Ascending aorta (tissue), 2 donors: ENCODE results near the gene FRY. TPM values are rescaled to one million over a fixed set of nuclear protein-coding genes. Genes with fewer than 3 reads are reported as not detected.

ENCODE experiments used
- DNase-seq, 2 donors: peaks; one replicate each; pipeline ENCODE4 v3.0.0-alpha.2; 2019; ENCODE audit warnings: low spot score in 2 of 2
- H3K27ac ChIP-seq, 2 donors: fragments of 200-600 bp; sonication (generic); one replicate each; pipeline ENCODE4 v1.5.1; 2016 to 2017; ENCODE audit warnings: mild to moderate bottlenecking in 1 of 2
- H3K27me3 ChIP-seq: fragments of 200-600 bp; sonication (generic); one replicate; pipeline ENCODE4 v1.5.1; 2017
- H3K36me3 ChIP-seq, 2 donors: fragments of 200-600 bp; sonication (generic); one replicate each; pipeline ENCODE4 v1.5.1; 2016
- H3K4me1 ChIP-seq, 2 donors: fragments of 200-600 bp; sonication (generic); one replicate each; pipeline ENCODE4 v1.5.1; 2016 to 2017; ENCODE audit warnings: mild to moderate bottlenecking in 1 of 2
- H3K4me3 ChIP-seq, 2 donors: fragments of 200-600 bp; sonication (generic); one replicate each; pipeline ENCODE4 v1.5.1; 2016 to 2017; ENCODE audit warnings: mild to moderate bottlenecking in 1 of 2
- H3K9me3 ChIP-seq, 2 donors: fragments of 200-600 bp; sonication (generic); one replicate each; pipeline ENCODE4 v1.5.1; 2016
- intact Hi-C: fragments of 100-400 bp; cut with DNase I; formaldehyde crosslinking; loops from one replicate; pipeline ENCODE4 v1.15.1; 2023
- total RNA-seq: library from RNA; depleted of rRNA; stranded (reverse); fragments of >200 nt; gene quantifications from one replicate; pipeline ENCODE4 v1.1.0, GENCODE V29; 2016
- TF ChIP-seq, protein P1 (sequence below), 3 experiments: fragments of 200-600 bp in 2 of 3; fragments of 450-650 bp in 1 of 3; sonication (generic) in 2 of 3; IDR thresholded peaks; one replicate each; pipeline ENCODE4 v1.5.1; 2016 to 2019; ENCODE audit warnings: antibody characterized with exemption in 3 of 3, mild to moderate bottlenecking in 1 of 3, moderate library complexity in 1 of 3

Gene FRY
- total RNA-seq, 1 donor from 2014 or later: 115 TPM

DNA sequence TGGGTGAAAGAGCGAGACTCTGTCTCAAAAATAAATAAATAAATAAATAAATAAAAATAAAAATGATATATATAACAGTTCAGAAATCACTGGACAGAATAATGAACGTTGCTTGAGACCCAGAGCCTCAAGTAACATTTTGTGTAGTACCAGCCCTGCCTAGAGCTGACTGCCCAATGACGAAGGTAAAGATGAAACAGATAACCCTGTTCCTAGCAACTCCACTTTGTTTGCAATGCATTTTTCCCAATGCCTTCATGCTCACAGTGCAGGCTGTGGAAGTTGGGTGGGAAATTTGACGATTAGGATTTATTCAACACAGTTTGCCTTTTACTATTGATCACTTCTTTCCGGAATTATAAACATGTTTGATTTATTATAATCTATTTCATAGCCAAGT is 22.2 kb upstream of the FRY start:
- no peaks in the 10 kb centered on the region for H3K36me3 ChIP-seq
- no peak for DNase-seq
- intact Hi-C loops: no loop called here
- no peak overlapping the region for H3K27ac ChIP-seq
- H3K4me1 ChIP-seq: peaks cover 0 to 4% of the 10 kb centered on the region in 2 donors
- H3K4me3 ChIP-seq: no peak overlapping the region
- no peaks in the 10 kb centered on the region for H3K9me3 ChIP-seq
- H3K27me3 ChIP-seq: no peaks in the 10 kb centered on the region
- TF ChIP-seq, protein P1, sequence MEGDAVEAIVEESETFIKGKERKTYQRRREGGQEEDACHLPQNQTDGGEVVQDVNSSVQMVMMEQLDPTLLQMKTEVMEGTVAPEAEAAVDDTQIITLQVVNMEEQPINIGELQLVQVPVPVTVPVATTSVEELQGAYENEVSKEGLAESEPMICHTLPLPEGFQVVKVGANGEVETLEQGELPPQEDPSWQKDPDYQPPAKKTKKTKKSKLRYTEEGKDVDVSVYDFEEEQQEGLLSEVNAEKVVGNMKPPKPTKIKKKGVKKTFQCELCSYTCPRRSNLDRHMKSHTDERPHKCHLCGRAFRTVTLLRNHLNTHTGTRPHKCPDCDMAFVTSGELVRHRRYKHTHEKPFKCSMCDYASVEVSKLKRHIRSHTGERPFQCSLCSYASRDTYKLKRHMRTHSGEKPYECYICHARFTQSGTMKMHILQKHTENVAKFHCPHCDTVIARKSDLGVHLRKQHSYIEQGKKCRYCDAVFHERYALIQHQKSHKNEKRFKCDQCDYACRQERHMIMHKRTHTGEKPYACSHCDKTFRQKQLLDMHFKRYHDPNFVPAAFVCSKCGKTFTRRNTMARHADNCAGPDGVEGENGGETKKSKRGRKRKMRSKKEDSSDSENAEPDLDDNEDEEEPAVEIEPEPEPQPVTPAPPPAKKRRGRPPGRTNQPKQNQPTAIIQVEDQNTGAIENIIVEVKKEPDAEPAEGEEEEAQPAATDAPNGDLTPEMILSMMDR (IDR thresholded peaks at IDR 0.05): no peak

DNA sequence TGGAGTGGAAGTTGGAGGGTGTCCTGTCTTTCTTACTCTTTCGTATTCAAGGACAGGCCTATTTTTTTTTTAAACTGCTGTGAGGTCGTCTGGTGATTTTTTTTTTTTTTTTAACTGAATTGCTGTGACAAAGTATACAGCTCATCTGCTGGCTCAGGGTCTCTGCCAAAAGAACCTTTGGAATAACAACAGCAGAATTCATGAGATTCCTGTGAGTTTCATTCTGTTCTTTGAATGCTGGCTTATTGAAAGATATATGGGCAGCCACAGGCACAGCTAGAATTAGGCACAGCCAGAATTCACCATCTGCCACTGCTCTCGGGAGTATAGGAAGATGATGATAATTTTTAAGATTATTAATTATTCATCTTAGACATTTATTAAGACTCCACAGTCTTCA is 21.4 kb upstream of the FRY start:
- H3K9me3 ChIP-seq: no peaks in the 10 kb centered on the region
- TF ChIP-seq, protein P1 (IDR thresholded peaks at IDR 0.05): no peak
- DNase-seq: no peak
- H3K27me3 ChIP-seq: no peaks in the 10 kb centered on the region
- H3K4me1 ChIP-seq: peaks cover 0 to 4% of the 10 kb centered on the region in 2 donors
- peak overlapping the region in 1 of 2 donors; percentile 31 for H3K27ac ChIP-seq
- H3K36me3 ChIP-seq: no peaks in the 10 kb centered on the region
- no peak overlapping the region for H3K4me3 ChIP-seq
- intact Hi-C loops: no loop called here

DNA sequence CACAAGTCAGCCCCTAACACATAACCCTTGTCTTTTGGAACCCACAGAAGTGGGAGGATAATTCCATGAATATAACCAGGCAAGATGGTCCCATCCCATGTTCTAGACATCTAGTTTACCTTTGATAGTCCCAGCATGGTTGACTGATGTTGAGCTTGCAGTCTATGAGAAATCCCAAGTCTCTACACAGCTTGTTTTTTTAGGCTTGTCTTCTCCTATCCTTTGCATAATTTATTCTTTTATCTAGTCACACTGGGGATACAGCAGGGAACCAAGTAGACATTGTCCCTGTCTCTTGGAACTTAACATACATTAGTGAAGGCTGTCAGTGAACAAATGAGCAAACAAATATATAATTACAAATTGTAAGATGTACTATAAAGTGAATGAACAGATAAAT is 19.6 kb upstream of the FRY start:
- Histone ChIP-seq H3K36me3 (no peaks in the 10 kb centered on the region), H3K9me3 (no peaks in the 10 kb centered on the region), H3K4me1 (peaks cover 0 to 4% of the 10 kb centered on the region in 2 donors), H3K4me3 (no peak overlapping the region), H3K27ac (no peak overlapping the region), H3K27me3 (no peaks in the 10 kb centered on the region)
- intact Hi-C loops: no loop called here
- no peak for DNase-seq
- TF ChIP-seq, protein P1 (IDR thresholded peaks at IDR 0.05): no peak

DNA sequence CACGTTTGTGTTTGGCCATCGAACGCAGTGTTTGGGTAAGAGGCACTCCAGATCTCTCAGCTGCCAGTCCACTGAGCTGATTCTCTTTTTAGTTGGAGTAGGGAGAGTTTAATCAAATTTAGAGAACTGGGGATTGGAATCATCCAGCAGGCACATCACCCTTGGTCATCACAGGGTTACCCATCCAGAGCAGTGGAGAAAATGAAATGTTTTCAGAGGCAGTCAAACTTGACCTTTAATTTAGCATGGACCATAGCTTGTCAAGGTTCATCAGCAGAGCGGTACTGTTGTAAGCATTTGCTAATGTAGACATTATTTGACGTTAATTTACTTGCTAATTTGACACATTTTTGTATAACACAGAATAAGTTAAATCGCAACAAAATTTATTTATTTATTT is 18.4 kb upstream of the FRY start:
- H3K9me3 ChIP-seq: no peaks in the 10 kb centered on the region
- H3K36me3 ChIP-seq: no peaks in the 10 kb centered on the region
- H3K4me1 ChIP-seq: peaks cover 0 to 4% of the 10 kb centered on the region in 2 donors
- H3K4me3 ChIP-seq: no peak overlapping the region
- DNase-seq: no peak
- no peaks in the 10 kb centered on the region for H3K27me3 ChIP-seq
- intact Hi-C loops: no loop called here
- H3K27ac ChIP-seq: no peak overlapping the region
- TF ChIP-seq, protein P1 (IDR thresholded peaks at IDR 0.05): no peak

DNA sequence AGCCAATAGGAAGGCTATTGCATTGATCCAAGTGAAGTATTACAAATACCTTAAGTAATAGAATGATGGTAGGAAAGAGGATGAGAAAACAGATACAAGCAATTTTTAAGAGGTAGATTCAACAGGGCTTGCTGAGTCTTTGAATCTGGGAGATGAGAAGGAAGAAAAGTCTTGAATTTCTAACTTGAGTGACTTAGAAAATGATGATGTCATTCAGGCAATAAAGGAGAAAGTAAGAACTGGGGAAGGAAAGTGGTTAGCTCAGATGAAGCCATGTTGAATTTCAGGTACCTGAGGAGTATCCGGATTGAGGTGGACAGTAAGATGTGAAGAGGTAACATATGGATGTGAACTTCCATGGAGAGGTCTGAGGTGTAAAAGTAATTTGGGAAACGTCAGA is 15.5 kb upstream of the FRY start:
- no peak overlapping the region for H3K4me3 ChIP-seq
- no peaks in the 10 kb centered on the region for H3K27me3 ChIP-seq
- no peak for DNase-seq
- TF ChIP-seq, protein P1 (IDR thresholded peaks at IDR 0.05): no peak
- no peaks in the 10 kb centered on the region for H3K36me3 ChIP-seq
- no peak overlapping the region for H3K27ac ChIP-seq
- intact Hi-C loops: loop anchor here (5.0 kb wide), 2 partner anchors 104 to 236 kb away; no protein-coding TSS in a partner anchor
- H3K4me1 ChIP-seq: no peaks in the 10 kb centered on the region
- no peaks in the 10 kb centered on the region for H3K9me3 ChIP-seq

DNA sequence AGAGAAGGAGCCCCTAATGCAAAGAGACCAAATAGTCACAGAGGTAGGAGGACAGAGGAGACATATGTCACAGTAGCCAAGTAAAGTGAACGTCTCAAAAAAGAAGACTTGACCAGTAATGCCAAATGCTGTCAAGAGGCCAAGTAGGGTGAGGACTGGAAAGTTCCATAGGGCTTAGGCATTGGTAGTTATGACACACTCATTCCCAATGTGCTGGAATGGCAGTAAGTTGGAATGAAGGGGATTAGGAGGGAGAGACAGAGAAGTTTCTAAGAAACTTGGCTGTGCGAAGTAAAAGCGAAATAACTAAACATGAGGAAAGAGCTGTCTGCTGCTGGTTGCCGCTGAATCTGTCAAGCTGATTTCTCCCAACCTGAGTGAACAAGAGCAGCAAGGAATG is 14.9 kb upstream of the FRY start:
- peak in 1 of 2 donors; percentile 72 for DNase-seq
- Histone ChIP-seq H3K27ac (no peak overlapping the region), H3K27me3 (no peaks in the 10 kb centered on the region), H3K9me3 (no peaks in the 10 kb centered on the region), H3K4me3 (no peak overlapping the region), H3K4me1 (no peaks in the 10 kb centered on the region), H3K36me3 (no peaks in the 10 kb centered on the region)
- TF ChIP-seq, protein P1 (IDR thresholded peaks at IDR 0.05): no peak
- intact Hi-C loops: loop anchor here (5.0 kb wide), 2 partner anchors 104 to 236 kb away; no protein-coding TSS in a partner anchor
